HG03457 (cell line): ENCODE measurements around the gene EXOC5.

ENCODE experiments used
- ATAC-seq: cut with Tn5 transposase; IDR thresholded peaks from one replicate; pipeline ENCODE4 v1.9.1; 2021; ENCODE audit warnings: moderate number of reproducible peaks; ENCODE audit not compliant: unreplicated experiment

The EXOC5 gene

GRCh38 chr14:57169901-57170300 is 98.8 kb downstream of the EXOC5 start:
- ATAC-seq: no peak

DNA sequence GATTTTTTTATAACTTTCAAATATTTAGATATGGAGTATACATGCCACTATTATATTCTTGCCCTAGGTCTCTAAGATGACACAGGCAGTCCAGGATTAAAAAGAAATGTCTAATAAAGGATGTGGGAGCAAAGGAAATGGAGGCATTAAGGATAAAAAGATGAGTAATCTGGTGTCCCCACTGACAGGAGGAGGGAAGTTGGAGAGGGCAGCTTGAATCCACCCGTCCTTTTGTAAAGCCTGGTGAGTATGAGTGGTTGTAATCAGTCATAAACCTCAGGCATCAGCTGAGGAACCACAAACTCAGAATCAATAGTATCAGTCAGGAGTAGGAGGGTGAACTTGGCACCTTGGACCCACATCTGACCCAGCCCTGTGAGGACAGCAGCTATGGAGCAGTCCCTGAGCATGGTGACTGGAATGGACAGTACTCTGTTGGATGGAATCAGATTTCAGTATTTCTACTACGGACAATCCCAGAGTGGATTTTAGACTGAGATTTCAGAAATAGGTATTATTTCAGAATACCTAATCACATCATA is 100.5 kb downstream of the EXOC5 start:
- ATAC-seq: no peak

DNA sequence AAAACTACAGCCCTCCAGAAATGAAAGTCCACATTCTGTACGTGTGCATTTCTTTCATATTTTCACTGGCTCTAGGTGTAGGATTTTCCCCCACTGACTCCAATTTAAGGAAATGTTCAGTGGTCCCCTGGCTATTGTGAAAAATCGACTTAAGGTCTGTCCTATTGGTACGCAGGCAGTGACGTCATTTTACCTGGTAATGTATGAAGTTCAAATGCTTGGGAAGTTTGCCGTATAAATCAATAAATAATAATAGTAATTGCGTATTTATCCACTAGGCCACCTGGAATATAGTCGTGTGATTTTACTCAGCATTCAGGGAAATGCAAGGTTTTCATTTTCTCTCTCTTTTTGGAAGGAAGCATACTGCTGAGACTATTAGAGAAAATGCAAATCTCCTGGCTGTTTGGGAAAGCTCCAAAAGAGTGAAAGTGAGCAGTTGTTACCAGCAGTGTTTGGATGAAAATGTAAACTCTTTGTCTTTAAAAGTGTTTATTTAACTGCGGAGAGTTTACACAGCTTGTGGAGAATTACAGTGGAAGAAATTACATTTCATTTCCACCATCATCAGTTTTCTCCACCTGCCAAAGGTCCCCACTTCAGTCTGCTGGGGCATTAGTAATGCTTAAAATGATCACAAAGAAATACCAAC is 107.0 kb downstream of the EXOC5 start:
- no peak for ATAC-seq

- no peak for ATAC-seq
Measured at GRCh38 chr14:57160333-57160732, 108.4 kb downstream of the EXOC5 start.

DNA sequence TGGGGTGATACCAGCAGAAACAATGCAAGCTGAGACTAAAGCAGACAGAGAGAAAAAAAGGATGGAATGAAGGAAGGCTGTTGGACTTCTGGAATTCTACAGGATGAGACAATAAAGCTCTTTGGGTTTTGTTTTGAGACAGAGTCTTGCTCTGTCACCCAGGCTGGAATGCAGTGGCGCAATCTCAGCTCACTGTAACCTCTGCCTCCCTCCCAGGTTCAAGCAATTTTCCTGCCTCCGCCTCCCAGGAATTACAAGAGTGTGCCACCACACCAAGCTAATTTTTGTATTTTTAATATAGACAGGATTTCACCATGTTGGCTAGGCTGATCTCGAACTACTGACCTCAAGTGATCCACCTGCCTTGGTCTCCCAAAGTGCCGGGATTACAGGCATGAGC is 115.4 kb downstream of the EXOC5 start:
- ATAC-seq: no peak
